ENCODE measurements around the gene GSG1L. TPM values are rescaled to one million over a fixed set of nuclear protein-coding genes. Genes with fewer than 3 reads are reported as not detected.

The GSG1L gene
- total and polyA plus RNA-seq, 2 experiments from 2014 or later = not detected

DNA sequence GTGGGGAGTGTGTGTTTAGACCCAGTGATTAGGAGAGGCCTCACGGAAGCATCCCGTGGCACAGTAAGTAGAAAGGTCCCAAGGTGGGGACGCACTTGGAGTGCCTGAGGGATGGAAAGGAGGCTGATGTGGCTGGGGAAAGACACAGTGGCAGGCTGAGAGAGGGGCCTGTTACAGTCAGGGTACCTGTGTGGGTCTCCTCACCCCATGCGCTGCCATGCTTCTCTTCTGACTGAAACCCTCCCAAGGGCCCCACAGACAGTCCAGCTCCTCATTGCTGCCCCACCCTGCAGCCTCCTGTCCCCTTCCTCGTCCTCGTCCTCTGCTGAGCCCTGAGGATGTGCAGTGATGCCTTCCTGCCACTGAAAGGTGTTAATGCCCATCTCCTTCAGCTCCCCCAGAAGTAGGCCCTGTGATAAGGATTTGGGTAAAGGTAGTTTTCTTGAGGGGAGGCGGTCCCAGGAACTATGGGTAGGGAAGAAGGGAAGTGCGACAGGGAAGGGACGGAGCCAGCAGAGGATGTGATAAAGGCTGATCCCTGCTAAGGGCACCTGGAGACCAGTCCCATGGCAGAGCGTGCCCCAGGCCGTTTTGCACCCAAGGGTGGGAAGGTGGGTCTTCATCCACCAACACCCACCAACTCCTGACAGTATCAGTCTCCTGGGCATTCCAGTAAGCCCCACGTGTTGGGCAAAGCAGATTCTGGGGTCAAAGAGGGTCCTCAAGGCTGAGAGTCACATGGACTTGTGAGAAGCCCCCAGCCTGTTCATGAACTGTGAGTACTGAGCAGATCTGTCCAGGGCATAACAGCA lies 237.2 kb downstream of the GSG1L start:
- no peak for DNase-seq (ENCODE audit: low spot score)
- no peak overlapping the region for H3K4me3 ChIP-seq
- H2AFZ ChIP-seq = no peak overlapping the region
- H3K9me2 ChIP-seq (replicated peaks; ENCODE audit: insufficient read depth) = no peaks in the 10 kb centered on the region
- 85% methylated on average over 12 of the region's 12 CpGs for WGBS (ENCODE audit: low lambda C conversion rate, missing lambda C conversion rate)
- no peaks in the 10 kb centered on the region for H3K36me3 ChIP-seq (replicated peaks; ENCODE audit: insufficient read depth, low read depth)
- no peak for TF ChIP-seq EZH2 (IDR thresholded peaks at IDR 0.05; ENCODE audit: borderline replicate concordance)
- TF ChIP-seq, protein P1, sequence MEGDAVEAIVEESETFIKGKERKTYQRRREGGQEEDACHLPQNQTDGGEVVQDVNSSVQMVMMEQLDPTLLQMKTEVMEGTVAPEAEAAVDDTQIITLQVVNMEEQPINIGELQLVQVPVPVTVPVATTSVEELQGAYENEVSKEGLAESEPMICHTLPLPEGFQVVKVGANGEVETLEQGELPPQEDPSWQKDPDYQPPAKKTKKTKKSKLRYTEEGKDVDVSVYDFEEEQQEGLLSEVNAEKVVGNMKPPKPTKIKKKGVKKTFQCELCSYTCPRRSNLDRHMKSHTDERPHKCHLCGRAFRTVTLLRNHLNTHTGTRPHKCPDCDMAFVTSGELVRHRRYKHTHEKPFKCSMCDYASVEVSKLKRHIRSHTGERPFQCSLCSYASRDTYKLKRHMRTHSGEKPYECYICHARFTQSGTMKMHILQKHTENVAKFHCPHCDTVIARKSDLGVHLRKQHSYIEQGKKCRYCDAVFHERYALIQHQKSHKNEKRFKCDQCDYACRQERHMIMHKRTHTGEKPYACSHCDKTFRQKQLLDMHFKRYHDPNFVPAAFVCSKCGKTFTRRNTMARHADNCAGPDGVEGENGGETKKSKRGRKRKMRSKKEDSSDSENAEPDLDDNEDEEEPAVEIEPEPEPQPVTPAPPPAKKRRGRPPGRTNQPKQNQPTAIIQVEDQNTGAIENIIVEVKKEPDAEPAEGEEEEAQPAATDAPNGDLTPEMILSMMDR (IDR thresholded peaks at IDR 0.05; ENCODE audit: poor library complexity) = no peak
- H3K27me3 ChIP-seq = no peaks in the 10 kb centered on the region
- H3K27ac ChIP-seq = no peak overlapping the region
- no peaks in the 10 kb centered on the region for H4K20me1 ChIP-seq (ENCODE audit: insufficient read depth, poor library complexity, severe bottlenecking)
- H3K4me2 ChIP-seq = no peak overlapping the region
- H3K79me2 ChIP-seq = no peaks in the 10 kb centered on the region
- no peaks in the 10 kb centered on the region for H3K9me3 ChIP-seq (ENCODE audit: low read depth)
- peaks cover 8% of the 10 kb centered on the region for H3K4me1 ChIP-seq (ENCODE audit: insufficient read depth)

DNA sequence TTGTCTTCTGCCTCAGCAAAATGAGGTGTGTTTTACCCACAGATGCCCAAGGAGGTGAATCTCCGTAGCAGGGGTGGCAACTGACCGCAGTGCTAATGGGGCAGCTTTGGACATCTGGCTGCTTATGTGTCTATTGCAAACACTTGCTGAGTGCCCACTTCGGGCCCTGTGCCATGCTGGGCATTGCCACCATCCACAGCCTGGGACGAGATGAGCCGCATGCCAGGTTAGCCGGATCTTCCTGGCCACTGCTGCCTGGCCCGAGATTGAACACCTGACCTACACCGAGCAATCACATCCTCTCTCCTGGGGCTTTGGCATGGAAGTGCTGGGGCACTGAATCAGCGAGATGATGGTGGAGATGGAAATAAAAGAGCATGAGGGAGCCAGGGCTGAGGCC lies 238.7 kb downstream of the GSG1L start:
- no peak for DNase-seq (ENCODE audit: low spot score)
- no peaks in the 10 kb centered on the region for H4K20me1 ChIP-seq (ENCODE audit: insufficient read depth, poor library complexity, severe bottlenecking)
- H2AFZ ChIP-seq = no peak overlapping the region
- no peaks in the 10 kb centered on the region for H3K79me2 ChIP-seq
- peaks cover 8% of the 10 kb centered on the region for H3K4me1 ChIP-seq (ENCODE audit: insufficient read depth)
- no peaks in the 10 kb centered on the region for H3K9me2 ChIP-seq (replicated peaks; ENCODE audit: insufficient read depth)
- H3K27ac ChIP-seq = no peak overlapping the region
- H3K4me3 ChIP-seq = no peak overlapping the region
- TF ChIP-seq EZH2phosphoT487 (IDR thresholded peaks at IDR 0.05; ENCODE audit: low read depth, severe bottlenecking, unreplicated experiment) (no peak), EZH2 (IDR thresholded peaks at IDR 0.05; ENCODE audit: borderline replicate concordance) (no peak)
- TF ChIP-seq, protein P1 (IDR thresholded peaks at IDR 0.05; ENCODE audit: poor library complexity) = no peak
- no peak overlapping the region for H3K4me2 ChIP-seq
- WGBS (ENCODE audit: low lambda C conversion rate, missing lambda C conversion rate) = 85% methylated on average over 9 of the region's 9 CpGs
- H3K27me3 ChIP-seq = no peaks in the 10 kb centered on the region
- H3K9me3 ChIP-seq (ENCODE audit: low read depth) = no peaks in the 10 kb centered on the region
- H3K36me3 ChIP-seq (replicated peaks; ENCODE audit: insufficient read depth, low read depth) = no peaks in the 10 kb centered on the region

DNA sequence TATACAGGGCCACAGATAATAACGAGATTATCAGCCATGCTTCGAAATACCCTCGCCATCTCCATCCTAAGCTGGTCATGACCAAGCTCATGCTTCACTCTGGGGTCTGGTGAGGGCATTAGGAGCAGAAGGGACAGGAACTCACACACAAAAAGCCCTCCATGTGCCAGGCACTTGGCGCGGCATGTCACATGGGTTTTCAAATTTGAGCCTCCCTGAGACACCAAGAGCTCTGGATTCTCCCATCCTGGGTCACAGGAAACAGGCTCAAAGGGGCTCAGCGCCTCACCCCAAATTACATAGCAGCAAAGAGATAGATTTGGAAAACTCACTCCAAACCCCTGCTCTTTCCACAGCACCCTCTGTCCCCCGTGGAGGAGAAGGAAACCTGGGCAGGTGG lies 239.5 kb downstream of the GSG1L start:
- Histone ChIP-seq H3K4me1 (ENCODE audit: insufficient read depth) (peaks cover 8% of the 10 kb centered on the region), H3K27me3 (no peaks in the 10 kb centered on the region), H2AFZ (no peak overlapping the region), H3K9me2 (replicated peaks; ENCODE audit: insufficient read depth) (no peaks in the 10 kb centered on the region), H4K20me1 (ENCODE audit: insufficient read depth, poor library complexity, severe bottlenecking) (no peaks in the 10 kb centered on the region), H3K27ac (no peak overlapping the region), H3K36me3 (replicated peaks; ENCODE audit: insufficient read depth, low read depth) (no peaks in the 10 kb centered on the region), H3K4me2 (no peak overlapping the region), H3K4me3 (no peak overlapping the region), H3K79me2 (no peaks in the 10 kb centered on the region), H3K9me3 (ENCODE audit: low read depth) (no peaks in the 10 kb centered on the region)
- DNase-seq (ENCODE audit: low spot score) = no peak
- 93% methylated on average over 7 of the region's 7 CpGs for WGBS (ENCODE audit: low lambda C conversion rate, missing lambda C conversion rate)
- no peak for TF ChIP-seq EZH2phosphoT487 (IDR thresholded peaks at IDR 0.05; ENCODE audit: low read depth, severe bottlenecking, unreplicated experiment)
- TF ChIP-seq EZH2 (IDR thresholded peaks at IDR 0.05; ENCODE audit: borderline replicate concordance) = no peak
- TF ChIP-seq, protein P1 (IDR thresholded peaks at IDR 0.05; ENCODE audit: poor library complexity) = no peak
